Spleen (tissue), 11 donors: ENCODE measurements around the gene CTXND1. TPM values are rescaled to one million over a fixed set of nuclear protein-coding genes. Genes with fewer than 3 reads are reported as not detected.

Experiments
- DNase-seq: peaks from one replicate; pipeline ENCODE4 v3.0.0-alpha.2; 2020
- H3K27ac ChIP-seq, 8 donors: fragments of 200-600 bp; sonication (generic) in 7 of 8; 1 replicate in 4 of 8; 2 replicates in 4 of 8; pipeline versions ENCODE4 v1.5.0 to v1.8.0; 2016 to 2021; ENCODE audit warnings: inconsistent platforms in 4 of 8, mild to moderate bottlenecking in 4 of 8, moderate library complexity in 1 of 8
- H3K27me3 ChIP-seq, 7 donors: fragments of 200-600 bp; sonication (generic) in 6 of 7; replicated peaks in 1 of 7; 1 replicate in 4 of 7; 2 replicates in 3 of 7; pipeline versions ENCODE4 v1.5.0 to v1.8.0; 2016 to 2021; ENCODE audit warnings: inconsistent platforms in 3 of 7, mild to moderate bottlenecking in 1 of 7
- H3K36me3 ChIP-seq, 6 donors: fragments of 200-600 bp; sonication (generic) in 5 of 6; 1 replicate in 4 of 6; 2 replicates in 2 of 6; pipeline versions ENCODE4 v1.5.0 to v1.8.0; 2016 to 2021; ENCODE audit warnings: inconsistent platforms in 2 of 6
- H3K4me1 ChIP-seq, 6 donors: fragments of 200-600 bp; sonication (generic) in 5 of 6; 1 replicate in 3 of 6; 2 replicates in 3 of 6; pipeline versions ENCODE4 v1.5.0 to v1.8.0; 2016 to 2021; ENCODE audit warnings: inconsistent platforms in 3 of 6
- H3K4me3 ChIP-seq, 8 donors: fragments of 200-600 bp; sonication (generic) in 7 of 8; 1 replicate in 4 of 8; 2 replicates in 4 of 8; pipeline versions ENCODE4 v1.5.0 to v1.8.0; 2016 to 2021; ENCODE audit warnings: inconsistent platforms in 4 of 8, mild to moderate bottlenecking in 4 of 8, moderate library complexity in 2 of 8
- H3K9me3 ChIP-seq, 8 donors: fragments of 200-600 bp; sonication (generic) in 7 of 8; 1 replicate in 4 of 8; 2 replicates in 4 of 8; pipeline versions ENCODE4 v1.5.0 to v1.8.0; 2016 to 2021; ENCODE audit warnings: inconsistent platforms in 4 of 8
- CTCF ChIP-seq, 11 experiments: fragments of 200-600 bp in 7 of 11; fragments of 450-650 bp in 4 of 11; sonication (generic) in 4 of 11; IDR thresholded peaks in 8 of 11; conservative IDR thresholded peaks in 3 of 11; 1 replicate in 7 of 11; 2 replicates in 4 of 11; pipeline versions ENCODE4 v1.4.0 to v1.8.0; 2016 to 2021; ENCODE audit warnings: antibody characterized with exemption in 11 of 11, inconsistent platforms in 4 of 11, mild to moderate bottlenecking in 1 of 11
- POLR2A ChIP-seq, 3 donors: fragments of 450-650 bp; IDR thresholded peaks; one replicate each; pipeline ENCODE4 v1.5.1; 2017; ENCODE audit warnings: antibody characterized with exemption in 3 of 3, mild to moderate bottlenecking in 1 of 3
- POLR2AphosphoS5 ChIP-seq, 3 donors: sonication (generic); formaldehyde crosslinking; IDR thresholded peaks; one replicate each; pipeline ENCODE4 v1.5.1; 2017; ENCODE audit warnings: antibody characterized with exemption in 3 of 3
- WGBS, 5 donors: extraction: QIAGEN DNeasy Blood & Tissue Kit in 3 of 5; methylation state at CpG; one replicate each; pipeline versions ENCODE4 v1.1.5 to v1.1.7; 2013 to 2018; 5-methylcytosine and 5-hydroxymethylcytosine counted together
- intact Hi-C: fragments of 100-400 bp; cut with DNase I; formaldehyde crosslinking; loops from one replicate; pipeline ENCODE4 v1.15.0; 2023; ENCODE audit warnings: low total_unique reads
- polyA plus RNA-seq, 3 donors: library from polyadenylated mRNA; stranded (reverse); fragments of 200-250 nt; gene quantifications; one replicate each; pipeline ENCODE4 v1.2.1, GENCODE V29; 2013
- total RNA-seq, 7 donors: library from RNA; depleted of rRNA in 3 of 7; stranded (reverse); fragments of >200 nt in 3 of 7; fragmentation: NEBNext Ultra II Directional in 4 of 7; extraction: Animal tissue kit (Norgen Biotek cat#: 25700) in 4 of 7; gene quantifications; one replicate each; pipeline versions ENCODE4 v1.1.0 to v1.2.1, GENCODE V29; 2016 to 2021
- donor health status: healthy with polysubstance abuse.
- donor health status: DM: no; HTN: no; CAD: no; lungs with moderate emphysema.
- donor health status: DM: no; HTN: no; CAD: no.
- donor health status: Bipolar disorder and iron deficiency.
- donor health status: healthy.
- donor health status: DM: no; HTN: no; CAD: no.
- donor health status: DM: yes; HTN: yes; CAD: no.

Gene CTXND1
- total and polyA plus RNA-seq, 10 donors = 0.20 to 5.2 (median 1.4) TPM

DNA sequence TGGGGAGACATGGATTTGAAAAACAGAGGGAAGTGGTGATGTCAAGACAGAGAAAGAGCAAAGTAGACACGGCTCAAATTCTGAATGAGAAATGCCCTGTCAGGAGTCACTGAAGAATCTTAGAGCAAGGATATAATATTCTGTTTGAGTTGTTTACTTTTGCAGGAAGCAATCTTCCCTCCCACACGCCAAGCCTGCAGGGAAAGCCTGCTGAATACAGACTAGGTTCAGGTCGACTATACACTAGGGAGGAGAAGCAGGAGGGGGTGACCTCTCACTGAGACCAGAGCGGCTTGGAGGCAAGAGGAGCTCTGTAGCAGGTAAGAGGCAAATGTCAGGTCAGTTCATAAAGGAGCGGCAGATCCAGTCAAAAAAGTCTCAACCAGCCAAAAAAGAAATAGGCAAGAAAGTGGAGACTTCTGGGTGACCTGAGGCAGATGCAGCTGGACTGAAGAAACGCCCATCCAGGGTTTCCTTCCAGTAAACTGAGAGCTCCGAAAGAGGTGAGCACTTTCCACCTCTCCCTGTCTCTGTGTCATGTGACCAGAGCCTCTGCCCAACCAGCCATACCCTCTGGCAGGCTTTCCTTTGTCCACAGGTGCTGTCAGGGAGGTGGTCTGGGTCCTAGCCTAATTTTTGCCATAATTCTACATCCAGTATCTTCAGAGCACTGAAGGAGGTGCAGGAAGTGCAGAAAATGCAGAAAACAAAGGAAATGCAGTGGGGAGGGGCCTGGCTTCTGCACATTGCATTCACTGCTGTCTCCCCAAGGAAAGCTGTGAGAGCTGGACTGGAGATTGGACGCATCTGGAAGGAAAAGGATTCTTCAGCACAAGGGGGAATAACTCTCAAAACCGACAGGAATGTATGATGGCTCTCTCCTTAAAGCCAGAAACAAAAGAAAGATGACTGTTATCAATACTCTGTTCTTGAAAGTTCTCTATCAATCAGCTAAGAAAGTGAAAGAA lies 37.8 kb upstream of the CTXND1 start:
- Histone ChIP-seq H3K4me3 (no peak overlapping the region), H3K27ac (no peak overlapping the region), H3K36me3 (no peaks in the 10 kb centered on the region), H3K4me1 (no peaks in the 10 kb centered on the region), H3K27me3 (peaks cover 0 to 34% (median 0%) of the 10 kb centered on the region in 7 donors), H3K9me3 (no peaks in the 10 kb centered on the region)
- intact Hi-C loops = no loop called here
- DNase-seq = no peak
- WGBS, 5 donors = 40 to 57% (median 55%) methylated on average over 8 to 9 of the region's 9 CpGs
- TF ChIP-seq POLR2AphosphoS5 (IDR thresholded peaks at IDR 0.05) (no peak), POLR2A (IDR thresholded peaks at IDR 0.05) (no peak), CTCF (IDR thresholded peaks at IDR 0.05 in 8 of 11, conservative IDR thresholded peaks at IDR 0.05 in 3 of 11) (no peak)

DNA sequence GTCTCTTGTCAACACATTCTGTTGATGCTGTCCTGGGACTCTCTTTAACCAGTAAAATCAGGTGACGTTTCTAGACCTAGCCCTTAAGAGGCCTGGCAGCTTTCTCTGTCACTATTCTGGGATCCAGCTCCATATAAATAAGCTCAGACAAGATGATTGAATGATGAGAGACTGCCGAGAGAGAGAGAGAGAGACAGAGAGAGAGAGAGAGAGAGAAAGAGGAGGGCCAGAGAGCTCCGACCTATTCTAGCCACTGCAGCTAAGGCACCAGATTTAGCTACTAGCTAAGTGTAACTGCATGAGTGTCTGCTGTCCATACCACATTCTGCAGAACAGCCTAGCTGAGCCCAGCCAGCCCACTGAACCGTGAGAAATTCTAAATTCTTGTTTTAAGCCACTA lies 36.1 kb upstream of the CTXND1 start:
- H3K4me3 ChIP-seq = no peak overlapping the region
- 57 to 84% (median 81%) methylated on average over 4 of the region's 4 CpGs for WGBS, 5 donors
- no peaks in the 10 kb centered on the region for H3K4me1 ChIP-seq
- DNase-seq = no peak
- no peaks in the 10 kb centered on the region for H3K9me3 ChIP-seq
- no peak overlapping the region for H3K27ac ChIP-seq
- H3K27me3 ChIP-seq = peaks cover 0 to 23% (median 0%) of the 10 kb centered on the region in 7 donors
- no peaks in the 10 kb centered on the region for H3K36me3 ChIP-seq
- TF ChIP-seq POLR2AphosphoS5 (IDR thresholded peaks at IDR 0.05) = no peak
- no peak for TF ChIP-seq CTCF (IDR thresholded peaks at IDR 0.05 in 8 of 11, conservative IDR thresholded peaks at IDR 0.05 in 3 of 11)
- no peak for TF ChIP-seq POLR2A (IDR thresholded peaks at IDR 0.05)
- intact Hi-C loops = no loop called here

- WGBS, 5 donors = 74 to 89% (median 80%) methylated on average over 7 of the region's 7 CpGs
- H3K4me1 ChIP-seq = no peaks in the 10 kb centered on the region
- DNase-seq = no peak
- no peak overlapping the region for H3K27ac ChIP-seq
- H3K36me3 ChIP-seq = no peaks in the 10 kb centered on the region
- H3K4me3 ChIP-seq = no peak overlapping the region
- H3K9me3 ChIP-seq = no peaks in the 10 kb centered on the region
- H3K27me3 ChIP-seq = peaks cover 0 to 23% (median 0%) of the 10 kb centered on the region in 7 donors
- intact Hi-C loops = no loop called here
- TF ChIP-seq POLR2A (IDR thresholded peaks at IDR 0.05) (no peak), CTCF (IDR thresholded peaks at IDR 0.05 in 8 of 11, conservative IDR thresholded peaks at IDR 0.05 in 3 of 11) (no peak), POLR2AphosphoS5 (IDR thresholded peaks at IDR 0.05) (no peak)
Observed at GRCh38 chr15:80286055-80286454, 34.0 kb upstream of the CTXND1 start.

DNA sequence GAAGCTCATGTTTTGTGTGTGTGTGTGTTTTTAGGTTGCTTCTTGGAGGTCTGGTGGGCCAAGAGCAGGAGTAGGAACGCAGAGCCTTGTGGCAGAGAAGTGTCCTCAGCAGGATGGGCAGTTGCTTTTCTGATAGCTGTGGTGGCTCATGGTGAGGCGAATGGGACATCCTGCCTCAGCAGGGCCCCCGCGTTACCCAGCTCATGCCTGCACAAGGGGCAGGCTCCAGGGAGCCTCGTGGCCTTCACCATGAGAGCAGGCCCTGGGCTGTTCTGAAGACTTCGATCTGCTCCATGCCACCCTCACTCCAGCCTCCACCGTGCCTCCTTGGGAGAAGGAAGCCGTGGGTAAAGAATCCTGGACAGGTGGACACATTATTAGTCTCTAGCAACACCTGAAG lies 33.4 kb upstream of the CTXND1 start:
- Histone ChIP-seq H3K4me3 (no peak overlapping the region), H3K36me3 (no peaks in the 10 kb centered on the region), H3K4me1 (no peaks in the 10 kb centered on the region), H3K27me3 (peaks cover 0 to 23% (median 0%) of the 10 kb centered on the region in 7 donors), H3K27ac (no peak overlapping the region), H3K9me3 (no peaks in the 10 kb centered on the region)
- intact Hi-C loops = no loop called here
- no peak for DNase-seq
- no peak for TF ChIP-seq POLR2A (IDR thresholded peaks at IDR 0.05)
- TF ChIP-seq POLR2AphosphoS5 (IDR thresholded peaks at IDR 0.05) = no peak
- no peak for TF ChIP-seq CTCF (IDR thresholded peaks at IDR 0.05 in 8 of 11, conservative IDR thresholded peaks at IDR 0.05 in 3 of 11)
- WGBS, 5 donors = 84 to 93% (median 87%) methylated on average over 8 of the region's 8 CpGs
